GM18868 (cell line): ENCODE data around the gene TMEM212.
A peak's percentile ranks its signal among the peaks of the same experiment; 100 is the strongest.

Experiments
- ATAC-seq: cut with Tn5 transposase; IDR thresholded peaks from one replicate; pipeline ENCODE4 v1.9.1; 2021; ENCODE audit warnings: mild to moderate bottlenecking, moderate library complexity; ENCODE audit not compliant: unreplicated experiment

The TMEM212 gene

DNA sequence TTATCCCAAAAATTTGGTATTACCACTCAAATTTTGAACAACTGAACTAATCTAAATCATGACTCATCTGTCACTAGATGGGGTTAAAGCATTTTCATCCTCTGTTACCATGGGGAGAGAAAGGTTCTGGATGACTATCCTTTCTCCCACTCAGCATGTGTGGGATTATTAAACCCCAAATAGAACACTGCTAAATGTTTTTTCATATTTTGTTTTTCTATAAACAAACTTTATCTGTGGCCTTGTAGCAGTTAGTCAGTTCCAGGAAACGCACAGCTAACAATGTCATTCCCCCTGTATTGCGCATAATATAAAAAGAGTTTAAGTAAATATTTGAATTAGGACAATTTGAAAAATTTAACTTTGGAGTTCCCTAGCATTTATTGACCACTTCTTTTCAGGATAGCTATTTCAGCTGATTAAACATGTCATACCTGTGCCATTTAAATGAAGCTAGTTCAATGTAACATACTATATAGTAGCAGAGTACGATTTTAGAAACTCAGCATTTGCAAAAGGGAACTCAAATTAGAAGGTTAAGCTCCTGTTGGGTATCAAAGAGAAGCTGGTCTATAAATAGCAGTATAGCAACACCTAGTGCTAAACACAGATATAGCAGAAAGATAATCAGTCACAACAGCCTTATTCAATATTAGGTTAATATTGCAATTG, 9.2 kb upstream of the TMEM212 start:
- peak; percentile 73 for ATAC-seq

DNA sequence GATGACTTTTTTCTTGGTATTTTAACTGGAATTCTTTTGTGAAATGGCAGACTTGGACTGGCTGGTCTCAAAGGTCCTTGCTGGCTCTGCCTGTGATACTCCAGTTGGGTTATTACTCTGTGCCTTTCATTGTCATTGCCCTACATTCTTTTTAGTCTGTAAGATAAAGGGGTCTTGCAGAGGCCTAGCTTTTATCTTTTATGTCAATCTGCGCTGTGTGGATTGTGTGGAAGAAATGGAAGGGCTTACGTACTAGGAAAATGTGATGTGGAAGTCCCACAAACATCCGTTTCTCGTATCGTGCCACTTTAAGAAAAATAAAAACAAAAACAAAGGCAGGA, 8.7 kb upstream of the TMEM212 start:
- no peak for ATAC-seq

DNA sequence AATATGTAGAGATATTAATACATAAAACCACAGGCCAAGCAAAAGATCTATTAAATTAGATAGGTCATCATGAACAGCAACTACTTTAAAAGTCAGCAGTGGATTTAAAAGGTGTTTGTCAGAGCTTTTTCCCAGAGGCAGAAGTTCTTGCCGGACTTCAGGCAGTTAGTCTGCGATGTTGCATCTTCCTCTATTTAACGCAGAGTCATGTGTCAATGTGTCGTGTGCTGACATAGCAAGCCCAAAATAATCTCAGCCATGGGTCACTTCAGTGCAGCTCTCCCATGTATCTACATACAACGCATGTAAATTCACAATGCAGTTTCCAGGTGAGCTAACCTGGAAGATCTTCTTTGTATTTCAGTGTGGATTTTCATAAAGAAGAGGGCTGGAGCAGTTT, 8.0 kb upstream of the TMEM212 start:
- ATAC-seq: no peak

DNA sequence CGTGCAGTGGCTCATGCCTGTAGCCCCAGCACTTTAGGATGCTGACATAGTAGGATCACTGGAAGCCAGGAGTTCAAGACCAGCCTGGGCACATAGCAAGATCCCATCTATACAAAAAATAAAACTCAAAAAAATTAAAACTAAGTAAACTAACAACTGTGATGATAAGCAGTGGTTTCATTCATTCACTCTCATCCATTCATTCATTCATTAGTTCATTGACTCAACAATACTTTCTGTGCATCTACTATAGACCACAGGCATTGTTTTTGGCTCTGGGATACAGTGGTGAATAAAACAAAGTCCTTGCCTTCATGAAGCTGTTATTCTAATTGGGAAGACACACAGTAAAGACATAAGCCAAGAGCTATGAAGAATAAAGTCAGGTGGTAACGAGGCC, 7.5 kb upstream of the TMEM212 start:
- ATAC-seq: no peak

DNA sequence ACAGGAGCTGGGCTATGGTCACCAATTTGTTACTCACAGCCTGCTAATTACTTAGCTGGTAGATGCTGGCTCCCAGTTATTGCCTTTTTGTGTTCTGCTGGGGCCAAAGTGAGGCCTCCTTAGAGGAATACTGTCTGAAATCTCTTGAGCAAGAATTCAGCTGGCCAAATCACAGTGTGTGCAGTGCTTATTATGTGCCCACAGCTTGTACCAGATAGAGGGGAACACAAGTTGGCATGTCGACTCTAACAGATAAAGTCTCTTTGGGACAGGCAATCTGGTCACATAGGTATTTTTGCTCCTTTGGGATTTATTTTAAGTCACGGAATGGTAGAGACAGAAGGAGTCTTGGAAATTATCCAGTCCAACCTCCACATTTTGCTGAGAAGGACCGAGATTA, 6.3 kb upstream of the TMEM212 start:
- no peak for ATAC-seq

DNA sequence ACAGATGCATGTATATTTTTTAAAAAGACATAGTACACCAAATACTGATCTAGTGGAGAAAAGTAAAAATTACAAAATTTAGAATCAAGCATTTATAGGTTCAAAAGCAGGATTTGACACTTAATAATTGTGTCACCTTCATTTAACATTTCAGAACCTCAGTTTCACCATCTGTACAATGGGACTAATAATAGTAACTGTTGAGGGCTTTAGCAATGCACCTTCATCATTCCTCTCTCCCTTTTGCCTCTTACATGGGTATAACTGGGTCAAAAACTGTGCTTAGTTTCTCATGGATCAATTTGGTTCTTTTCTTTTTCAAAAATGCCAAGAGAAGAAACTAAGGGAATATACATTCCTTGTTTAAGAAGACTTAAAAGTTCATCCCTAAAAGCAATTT, 5.5 kb upstream of the TMEM212 start:
- ATAC-seq: no peak

DNA sequence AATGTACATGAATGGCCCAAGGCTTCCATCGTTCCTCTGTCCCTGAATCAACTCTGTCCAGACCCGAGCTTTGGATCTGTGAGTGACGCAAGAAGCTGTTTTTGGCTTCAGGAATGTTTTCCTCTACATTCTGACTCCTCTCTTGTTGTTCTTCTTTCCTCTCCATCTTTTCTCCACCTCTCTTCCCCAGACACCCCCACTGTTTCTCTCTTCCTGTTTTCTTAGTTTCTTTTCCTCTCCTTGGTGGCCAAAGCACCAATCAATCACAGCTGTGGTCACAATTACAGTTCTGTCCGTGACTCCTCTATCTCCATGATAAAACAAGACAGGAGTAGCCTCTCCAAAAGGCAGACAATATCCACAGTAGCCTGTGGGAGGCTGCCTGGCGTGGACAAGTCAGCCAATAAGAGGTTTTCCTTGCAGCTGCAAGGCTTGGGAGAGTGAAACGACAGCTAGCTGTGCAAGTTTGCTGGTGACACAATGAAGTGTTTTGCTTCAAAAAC, 4.9 kb upstream of the TMEM212 start:
- ATAC-seq: peak; percentile 37

DNA sequence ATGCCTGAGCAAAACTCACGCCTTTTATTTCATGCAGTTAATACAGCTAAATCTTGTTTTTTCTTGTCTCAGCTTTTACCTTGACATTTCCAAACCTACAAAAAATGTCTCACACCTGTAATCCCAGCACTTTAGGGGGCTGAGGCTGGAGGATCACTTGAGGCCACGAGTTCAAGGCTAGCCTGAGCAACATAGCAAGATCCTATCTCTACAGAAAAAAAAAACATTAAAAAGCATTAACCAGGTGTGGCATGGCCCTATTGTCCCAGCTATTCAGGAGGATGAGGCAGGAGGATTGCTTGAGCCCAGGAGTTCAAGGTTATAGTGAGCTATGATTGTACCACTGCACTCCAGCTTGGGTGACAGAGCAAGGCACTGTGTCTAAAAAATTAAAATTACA, 3.9 kb upstream of the TMEM212 start:
- no peak for ATAC-seq

DNA sequence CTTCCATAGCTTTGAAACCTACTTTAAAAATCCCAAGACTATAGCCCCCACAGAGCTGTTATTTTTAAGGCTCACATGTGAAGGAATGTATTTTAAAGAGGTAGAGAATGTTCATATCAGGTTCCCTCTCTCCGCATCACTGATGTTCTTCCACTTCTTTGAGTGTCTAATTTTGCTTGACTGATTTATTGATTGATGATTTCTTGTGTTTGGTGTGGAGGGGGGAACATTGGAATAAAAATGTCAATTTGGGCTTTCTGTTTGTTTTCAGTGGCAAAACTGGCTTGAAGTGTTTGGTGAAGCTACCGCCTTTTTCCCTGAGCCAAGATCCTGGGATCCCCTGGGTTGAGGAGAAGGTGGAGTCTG, 2.7 kb upstream of the TMEM212 start:
- ATAC-seq: no peak

DNA sequence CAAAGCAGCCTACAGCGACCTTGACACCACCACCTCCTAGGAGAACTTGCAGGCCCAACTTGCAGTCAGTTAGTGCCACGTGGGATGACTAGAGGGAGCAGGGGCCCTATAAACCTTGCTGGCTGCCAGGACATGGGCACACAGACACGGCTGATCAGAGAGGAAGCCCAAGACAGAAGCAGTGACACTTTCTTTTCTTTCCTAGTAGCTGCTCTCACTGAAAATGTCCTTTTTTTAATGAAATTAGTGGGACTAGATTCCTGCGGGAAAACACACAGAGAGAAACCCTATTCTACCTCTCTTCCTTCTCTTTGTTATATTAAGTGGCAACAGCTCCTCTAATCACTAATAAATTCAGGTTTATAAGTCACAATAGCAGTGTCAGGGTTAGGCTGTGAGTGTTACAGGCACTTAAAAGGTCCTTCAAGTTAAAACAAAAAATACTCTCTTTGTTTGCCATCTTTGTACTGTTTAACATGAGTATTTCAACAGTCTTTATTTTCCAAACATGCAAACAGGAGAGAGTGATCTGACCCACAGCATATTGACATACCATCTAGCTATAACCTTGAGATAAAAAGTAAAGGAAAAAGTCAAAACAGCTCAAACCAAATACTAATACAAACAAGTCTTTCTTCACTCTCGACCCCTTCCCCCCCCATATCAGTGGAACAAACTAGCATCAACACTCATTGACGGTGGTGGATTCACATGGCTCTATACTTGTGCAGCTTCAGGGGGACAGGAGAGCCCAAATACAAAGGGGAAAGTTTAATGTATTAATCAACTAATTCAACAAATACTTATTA, 2.1 kb upstream of the TMEM212 start:
- ATAC-seq: no peak

DNA sequence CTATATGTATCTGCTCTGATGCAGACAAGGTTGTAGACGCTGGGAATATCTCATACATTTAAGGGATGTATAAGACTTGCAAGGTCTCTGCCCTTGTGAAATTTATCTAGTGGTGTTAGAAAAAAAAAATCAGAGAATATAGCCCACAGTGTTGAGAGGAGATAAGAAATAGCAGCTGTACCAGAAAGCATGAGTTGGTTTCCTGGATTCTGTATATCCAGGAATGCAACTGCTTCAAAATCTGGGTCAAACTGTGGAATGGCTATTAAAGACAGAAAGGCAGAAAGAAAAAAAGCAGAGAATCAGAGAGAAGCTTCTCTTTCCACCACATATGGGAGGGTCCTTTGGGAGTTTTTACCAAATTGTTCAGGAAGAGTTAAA, 1.5 kb upstream of the TMEM212 start:
- ATAC-seq: no peak

DNA sequence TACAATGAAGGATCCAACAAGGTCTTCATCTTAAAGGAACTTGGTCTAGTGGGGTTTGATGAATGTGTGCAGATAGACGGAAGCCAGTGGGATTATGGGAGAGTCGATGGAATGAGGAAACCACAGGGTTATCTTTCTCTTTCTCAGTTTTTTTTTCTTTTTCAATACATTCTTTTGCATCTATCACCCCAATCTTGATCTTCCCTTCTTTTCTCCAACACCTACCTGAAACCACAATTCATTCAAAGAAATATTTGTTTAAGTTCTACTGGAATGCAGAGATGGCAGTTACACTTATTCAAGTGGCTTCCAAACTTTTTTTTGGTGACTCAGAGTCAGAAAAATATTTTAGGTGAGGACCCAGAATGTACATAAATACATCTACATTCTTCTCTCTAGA, 1.7 kb downstream of the TMEM212 start:
- no peak for ATAC-seq

DNA sequence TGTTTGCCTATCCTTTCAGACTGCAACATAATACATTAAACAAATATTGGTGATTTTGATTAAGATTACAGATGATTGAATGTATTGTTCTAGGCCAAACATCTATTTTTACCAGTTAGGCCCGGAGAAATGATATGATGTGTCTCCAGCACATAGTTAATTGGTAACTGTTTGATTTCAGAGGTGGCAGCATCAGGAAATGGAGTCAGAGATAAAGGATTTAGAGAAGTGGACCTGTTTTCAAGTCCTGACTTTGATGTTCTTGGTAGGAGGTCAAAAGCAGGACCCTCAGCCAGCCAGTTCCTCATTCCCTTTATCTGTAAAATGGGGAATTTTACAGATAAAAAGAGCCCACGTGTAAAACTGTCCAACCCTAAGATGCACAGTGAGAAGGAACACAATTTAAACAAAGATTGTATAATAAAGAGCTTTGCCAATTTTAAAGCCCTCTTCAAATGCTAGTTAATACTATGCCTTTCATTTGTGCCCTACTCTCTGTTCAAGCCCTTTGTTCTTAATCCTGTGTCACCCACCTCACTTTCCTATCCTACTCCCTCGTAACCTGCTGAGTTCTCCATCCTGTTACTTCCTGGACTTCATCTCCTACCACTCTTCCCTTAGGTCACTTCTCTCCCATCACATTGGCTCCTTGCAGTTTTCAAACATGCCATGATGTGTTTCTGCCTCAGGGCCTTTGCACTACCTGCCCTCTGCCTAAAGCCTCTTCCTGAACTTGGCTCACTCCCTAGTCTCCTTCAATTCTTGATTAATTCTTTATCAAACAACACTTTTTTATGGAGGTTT, 2.5 kb downstream of the TMEM212 start:
- no peak for ATAC-seq

DNA sequence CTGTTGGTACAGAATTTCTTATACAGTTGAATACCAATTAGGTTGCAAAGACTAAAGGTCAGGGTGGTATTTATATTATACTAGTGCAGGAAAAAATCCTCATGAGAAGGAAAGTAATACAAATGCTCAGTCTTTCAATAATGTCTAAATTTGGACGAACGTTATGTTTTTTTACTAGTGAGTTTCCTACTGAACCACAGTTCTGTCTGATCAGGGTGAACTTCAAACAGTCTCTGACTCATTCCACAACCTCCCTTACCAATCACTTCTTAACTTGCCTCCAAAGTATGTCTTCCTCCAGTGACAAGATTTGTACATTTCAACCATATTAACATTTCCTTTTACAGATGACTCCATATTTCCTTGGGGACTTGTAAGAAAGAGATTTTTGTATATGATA, 3.4 kb downstream of the TMEM212 start:
- ATAC-seq: peak; percentile 99

DNA sequence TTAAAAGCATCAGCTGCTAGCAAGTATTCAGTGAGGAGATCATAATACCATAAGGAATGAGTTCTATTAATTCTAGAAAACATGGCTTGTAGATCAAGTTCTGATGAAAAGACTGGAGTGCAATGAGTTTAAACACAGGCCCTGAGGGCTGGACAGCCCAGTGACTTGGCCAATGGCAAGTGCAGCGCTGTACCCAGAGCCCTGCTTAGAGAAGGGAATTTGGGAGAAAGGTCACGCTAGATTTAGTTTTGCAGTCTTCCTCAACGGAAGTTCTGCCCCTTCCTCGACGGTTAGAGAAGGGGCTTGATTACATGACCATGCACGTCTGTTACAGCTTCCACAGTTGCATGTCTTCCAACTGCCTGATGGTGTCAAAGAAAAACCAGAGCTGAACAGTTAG, 4.0 kb downstream of the TMEM212 start:
- ATAC-seq: no peak

DNA sequence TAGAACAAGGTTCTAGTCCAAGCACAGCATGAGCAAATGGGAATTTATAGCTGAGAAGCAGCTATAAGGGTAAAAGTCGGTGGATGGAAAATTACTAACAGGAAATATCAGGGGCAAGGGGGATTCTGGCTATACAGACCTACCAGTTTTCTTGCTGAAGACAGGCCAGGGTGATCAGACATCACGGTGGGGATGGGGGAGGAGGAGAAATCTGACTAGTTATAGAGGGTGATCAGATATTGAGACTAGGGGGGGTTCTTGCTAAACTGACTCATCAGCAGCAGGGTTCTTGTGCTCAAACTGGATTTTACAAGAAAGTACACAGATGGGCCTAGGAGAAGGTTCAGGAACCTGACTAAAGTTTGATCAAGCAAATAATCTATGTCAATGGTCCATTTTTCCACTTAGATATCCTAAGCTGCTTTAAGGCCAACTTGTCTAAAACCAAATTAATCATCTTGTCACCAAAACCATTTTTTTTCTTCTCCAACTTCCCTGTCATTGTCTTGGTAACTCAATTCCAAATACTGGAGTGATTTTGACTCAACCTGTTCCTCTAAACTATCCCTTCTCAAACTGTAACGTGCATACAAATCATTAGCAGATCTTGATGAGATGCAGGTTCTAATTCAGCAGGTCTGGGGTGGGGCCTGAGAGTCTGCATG, 4.6 kb downstream of the TMEM212 start:
- no peak for ATAC-seq

DNA sequence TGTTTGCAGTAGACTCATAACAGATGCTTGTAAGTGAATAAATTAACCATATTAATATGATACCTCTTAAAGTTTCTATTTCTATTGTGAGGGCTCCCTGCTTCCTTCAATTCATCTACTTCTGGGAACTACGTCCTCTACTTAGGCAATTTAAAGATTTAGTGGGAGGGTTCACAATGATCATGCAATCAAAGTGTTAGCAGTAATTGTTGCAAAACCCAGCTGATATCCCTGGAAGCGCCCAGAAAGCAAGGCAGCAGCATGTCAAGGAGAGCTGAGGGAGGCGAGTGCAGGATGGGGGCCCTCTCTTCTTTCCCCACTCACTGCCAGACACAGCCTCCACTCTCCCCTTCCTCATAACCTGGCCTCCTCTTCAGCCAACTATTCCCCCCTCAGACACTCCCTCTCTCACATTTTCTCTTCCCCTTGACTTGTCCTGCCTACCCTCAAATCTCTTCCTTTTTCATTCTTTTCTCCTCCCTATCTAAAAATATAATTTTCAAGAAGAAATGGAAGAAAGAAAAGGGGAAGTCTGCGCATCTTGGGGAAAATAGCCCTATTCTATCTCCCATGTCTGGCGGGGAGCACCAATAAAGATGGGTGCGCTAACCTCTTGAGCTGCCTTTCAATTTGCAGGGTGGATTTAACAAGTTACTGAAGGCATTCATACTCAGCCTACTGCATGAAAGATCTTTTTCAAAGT, 6.6 kb downstream of the TMEM212 start:
- ATAC-seq: no peak

DNA sequence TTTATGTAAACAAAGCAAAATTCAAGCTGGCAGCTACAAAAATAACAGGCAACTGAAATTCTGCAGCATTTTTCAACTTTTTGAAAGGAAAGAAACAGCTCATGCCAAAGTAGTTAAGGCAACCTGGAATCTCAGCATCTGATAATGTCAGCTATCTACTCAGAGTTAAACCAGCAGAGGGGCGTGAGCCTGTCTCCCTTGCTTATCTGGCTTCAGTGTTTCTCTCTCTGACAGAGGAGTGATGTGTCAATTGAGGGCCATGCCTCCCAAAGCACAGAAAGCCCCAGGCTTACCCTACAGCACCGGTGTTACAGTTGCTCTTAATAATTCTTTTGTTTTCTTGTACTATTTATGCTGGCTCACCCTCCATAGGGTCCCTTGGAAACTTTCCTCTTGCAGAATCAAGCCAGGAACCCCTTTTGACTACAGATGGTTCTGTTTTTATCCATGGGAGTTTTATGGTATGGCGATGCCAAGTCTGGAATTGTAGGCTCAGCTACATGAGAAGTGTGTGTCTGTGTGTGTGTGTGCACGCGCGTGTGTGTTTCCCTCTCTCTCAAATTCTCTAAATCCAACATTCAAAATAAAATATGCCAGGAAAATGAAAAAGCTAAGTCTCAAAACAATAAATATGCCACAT, 7.3 kb downstream of the TMEM212 start:
- ATAC-seq: no peak

DNA sequence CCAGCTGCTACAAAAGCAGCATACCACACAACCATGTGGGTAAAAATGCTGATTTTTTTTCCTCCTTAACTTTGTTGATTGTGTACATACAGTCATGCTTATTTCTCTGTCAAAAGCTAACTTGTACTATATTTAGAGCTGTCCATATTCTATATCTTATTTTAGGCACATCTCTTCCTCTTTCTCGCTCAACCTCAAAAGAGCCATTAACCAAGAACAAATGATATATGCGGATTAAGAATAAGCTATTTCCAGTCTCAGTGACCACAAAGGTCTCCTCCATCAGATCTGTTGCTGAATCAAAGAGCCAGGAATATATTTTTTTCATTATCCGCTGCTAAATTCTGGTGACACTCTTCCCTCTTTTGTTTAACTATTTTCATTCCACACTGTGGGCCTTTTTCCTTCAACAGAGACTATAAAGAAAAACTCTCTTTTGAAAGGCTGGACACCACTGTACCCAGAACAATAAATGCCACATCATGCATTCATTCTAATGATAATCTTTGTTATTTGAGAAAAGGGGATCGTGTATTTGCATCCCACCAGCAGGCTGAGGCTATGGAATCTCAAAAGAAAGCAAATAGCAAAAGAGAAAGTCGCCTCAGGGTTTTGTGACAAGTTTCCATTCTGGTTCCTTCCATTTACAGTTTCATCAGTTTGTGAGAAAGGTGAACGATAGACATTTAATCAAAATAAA, 8.0 kb downstream of the TMEM212 start:
- no peak for ATAC-seq

DNA sequence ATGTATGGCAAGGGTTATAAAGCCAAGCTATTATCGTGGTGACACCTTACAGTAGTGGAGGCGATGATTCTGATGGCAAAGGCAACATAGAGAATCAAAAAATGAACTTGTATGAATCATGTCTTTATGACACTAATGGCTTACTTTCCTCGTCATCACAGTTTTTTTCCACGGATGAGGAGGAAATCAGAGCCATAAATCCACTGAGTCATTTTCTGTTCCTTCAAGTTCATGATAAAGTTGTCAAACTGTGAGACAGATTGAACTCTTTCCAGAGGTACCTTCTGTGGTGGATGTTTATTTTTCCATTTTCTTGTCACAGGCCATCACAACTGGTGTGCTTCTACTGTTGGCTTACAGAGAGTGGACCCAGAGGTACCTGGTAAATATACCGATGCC, 8.5 kb downstream of the TMEM212 start:
- no peak for ATAC-seq
